ENCODE data around the gene AMBP. TPM values are rescaled to one million over a fixed set of nuclear protein-coding genes. Genes with fewer than 3 reads are reported as not detected.

AMBP gene
- total RNA-seq, 1 donor from 2014 or later: under 0.01 TPM

DNA sequence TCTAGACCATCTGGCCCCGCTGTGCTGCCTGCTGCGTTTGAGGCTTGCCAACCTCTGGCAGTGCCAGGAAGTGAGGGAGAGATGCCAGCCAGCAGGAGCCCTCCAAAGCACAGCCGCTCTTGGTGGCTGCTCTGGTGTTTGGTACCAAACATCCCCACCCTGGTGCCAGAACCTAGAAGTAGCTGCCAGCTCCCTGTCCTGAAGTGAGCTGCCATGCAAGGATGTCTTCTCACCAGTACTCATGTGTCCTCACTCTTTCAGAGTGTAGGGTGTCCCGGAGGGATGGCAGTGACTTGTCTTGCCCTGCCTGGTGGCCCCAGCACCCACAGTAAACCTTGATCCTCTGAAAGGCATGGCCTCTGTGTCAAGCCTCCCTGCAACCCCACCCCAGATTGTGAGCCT lies 43.4 kb downstream of the AMBP start:
- Histone ChIP-seq H3K27ac (ENCODE audit: low read depth, low read length) (no peak overlapping the region), H3K27me3 (ENCODE audit: control insufficient read depth in 3 of 3, insufficient read depth in 3 of 3, low read length in 3 of 3) (no peaks in the 10 kb centered on the region), H3K36me3 (ENCODE audit: control insufficient read depth in 3 of 3, insufficient read depth in 3 of 3, low read length in 3 of 3) (peaks cover 11 to 36% (median 16%) of the 10 kb centered on the region in 3 donors), H3K4me3 (ENCODE audit: low read length in 3 of 3) (no peak overlapping the region), H3K9me3 (ENCODE audit: control insufficient read depth in 3 of 3, low read length in 3 of 3) (no peaks in the 10 kb centered on the region), H3K9ac (ENCODE audit: low read depth in 1 of 3, low read length in 3 of 3) (no peak overlapping the region), H3K4me1 (ENCODE audit: control insufficient read depth in 3 of 3, insufficient read depth in 3 of 3, low read length in 3 of 3) (no peaks in the 10 kb centered on the region)

DNA sequence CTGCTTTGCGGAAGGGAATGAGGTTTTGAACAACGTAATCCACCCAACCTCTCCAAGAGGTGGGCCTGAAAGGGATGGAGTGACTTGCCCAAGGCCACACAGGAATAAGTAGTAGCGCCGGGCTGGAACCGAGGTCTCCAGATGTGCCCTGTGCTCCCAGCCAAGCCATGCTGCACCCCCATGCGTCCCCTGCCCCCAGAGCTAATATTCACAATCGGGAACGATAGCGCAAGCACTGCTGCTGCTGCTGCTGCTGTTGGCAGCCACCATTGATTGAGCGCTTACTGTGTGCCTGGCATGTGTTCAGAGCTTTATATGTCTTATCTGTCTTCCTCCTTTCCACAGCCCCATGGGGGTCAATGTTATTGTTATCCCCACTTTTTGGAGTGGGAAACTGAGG lies 43.9 kb downstream of the AMBP start:
- no peak overlapping the region for H3K27ac ChIP-seq (ENCODE audit: low read depth, low read length)
- peaks cover 9 to 37% (median 16%) of the 10 kb centered on the region in 3 donors for H3K36me3 ChIP-seq (ENCODE audit: control insufficient read depth in 3 of 3, insufficient read depth in 3 of 3, low read length in 3 of 3)
- no peak overlapping the region for H3K4me3 ChIP-seq (ENCODE audit: low read length in 3 of 3)
- H3K4me1 ChIP-seq (ENCODE audit: control insufficient read depth in 3 of 3, insufficient read depth in 3 of 3, low read length in 3 of 3): no peaks in the 10 kb centered on the region
- H3K9ac ChIP-seq (ENCODE audit: low read depth in 1 of 3, low read length in 3 of 3): no peak overlapping the region
- H3K9me3 ChIP-seq (ENCODE audit: control insufficient read depth in 3 of 3, low read length in 3 of 3): no peaks in the 10 kb centered on the region
- no peaks in the 10 kb centered on the region for H3K27me3 ChIP-seq (ENCODE audit: control insufficient read depth in 3 of 3, insufficient read depth in 3 of 3, low read length in 3 of 3)

DNA sequence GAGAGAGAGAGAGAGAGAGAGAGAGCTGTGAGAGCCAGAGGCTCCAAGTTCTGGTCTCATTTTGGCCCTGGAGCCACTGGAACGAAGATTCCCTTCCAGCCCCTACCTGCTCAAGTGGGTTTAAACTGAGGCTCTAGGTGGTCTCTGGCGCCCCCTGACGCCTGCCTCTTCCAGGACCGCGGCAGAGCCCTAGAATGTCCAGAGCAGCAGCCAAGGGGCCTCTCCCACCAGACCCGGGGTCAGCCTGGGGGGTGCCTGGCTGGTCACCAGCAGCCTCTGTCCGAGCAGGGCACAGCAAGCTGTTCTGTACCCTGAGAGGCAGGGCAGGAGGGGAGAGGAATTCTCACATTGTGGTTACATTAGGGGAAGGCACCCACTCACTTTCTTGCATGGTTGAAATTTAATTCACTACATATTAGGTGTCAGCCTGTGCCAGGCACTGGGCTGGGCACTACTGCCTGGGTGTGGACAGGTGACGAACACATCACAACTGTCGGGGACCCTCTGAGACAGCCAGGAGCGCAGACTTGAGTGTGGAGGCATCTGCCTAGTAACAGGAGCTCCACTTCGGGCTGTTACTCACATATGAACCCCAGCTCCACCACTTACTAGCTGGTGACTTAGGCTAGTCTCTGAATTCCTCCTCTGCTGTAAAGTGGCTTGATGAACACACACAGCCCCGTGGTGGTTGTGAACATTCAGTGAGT lies 44.5 kb downstream of the AMBP start:
- no peak overlapping the region for H3K27ac ChIP-seq (ENCODE audit: low read depth, low read length)
- no peak overlapping the region for H3K9ac ChIP-seq (ENCODE audit: low read depth in 1 of 3, low read length in 3 of 3)
- no peak overlapping the region for H3K4me3 ChIP-seq (ENCODE audit: low read length in 3 of 3)
- peaks cover 11 to 38% (median 16%) of the 10 kb centered on the region in 3 donors for H3K36me3 ChIP-seq (ENCODE audit: control insufficient read depth in 3 of 3, insufficient read depth in 3 of 3, low read length in 3 of 3)
- H3K4me1 ChIP-seq (ENCODE audit: control insufficient read depth in 3 of 3, insufficient read depth in 3 of 3, low read length in 3 of 3): no peaks in the 10 kb centered on the region
- H3K27me3 ChIP-seq (ENCODE audit: control insufficient read depth in 3 of 3, insufficient read depth in 3 of 3, low read length in 3 of 3): no peaks in the 10 kb centered on the region
- H3K9me3 ChIP-seq (ENCODE audit: control insufficient read depth in 3 of 3, low read length in 3 of 3): no peaks in the 10 kb centered on the region

DNA sequence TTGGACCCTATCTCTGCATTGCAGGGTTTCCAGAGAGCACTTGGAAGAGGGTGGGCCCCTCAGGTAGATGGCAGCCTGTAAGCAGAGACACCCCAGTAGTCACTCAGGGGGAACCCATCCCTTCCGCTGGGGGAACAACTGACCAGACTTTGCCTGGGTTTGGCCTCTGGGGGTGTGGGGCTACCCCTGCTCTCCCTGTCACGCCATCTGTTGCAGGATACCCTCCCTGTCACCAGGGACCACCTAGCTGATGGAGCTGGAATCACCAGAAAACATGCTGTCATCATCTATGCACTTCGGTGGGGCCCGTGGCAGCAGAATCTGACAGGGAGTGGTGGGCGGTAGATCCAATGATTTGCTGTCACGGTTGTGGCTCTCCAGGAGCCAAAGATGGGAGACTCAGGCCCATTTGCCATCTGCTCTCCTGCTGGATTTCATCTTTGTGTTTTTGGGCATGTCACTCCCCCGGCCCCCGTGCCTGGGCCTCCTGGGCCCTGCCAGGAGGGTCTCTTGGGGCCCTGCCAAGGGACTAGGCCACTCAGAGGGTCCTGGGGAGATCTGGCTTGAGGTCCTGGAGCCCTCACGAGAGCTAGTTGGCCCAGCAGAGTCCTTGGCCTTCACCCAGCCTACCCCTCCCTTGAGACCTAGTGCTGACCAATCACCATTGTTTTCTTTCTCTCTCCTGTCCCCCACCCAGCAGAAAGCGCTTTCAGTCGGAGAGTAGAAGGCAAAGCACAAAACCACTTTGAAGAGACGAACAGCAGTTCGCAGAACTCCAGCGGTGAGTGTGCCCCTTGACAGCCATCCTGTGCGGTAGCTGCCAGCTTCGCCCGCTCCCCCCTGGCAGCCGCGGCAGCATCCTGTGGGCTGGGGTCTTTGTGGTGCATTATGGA lies 45.9 kb downstream of the AMBP start:
- Histone ChIP-seq H3K36me3 (ENCODE audit: control insufficient read depth in 3 of 3, insufficient read depth in 3 of 3, low read length in 3 of 3) (peaks cover 9 to 30% (median 13%) of the 10 kb centered on the region in 3 donors), H3K4me1 (ENCODE audit: control insufficient read depth in 3 of 3, insufficient read depth in 3 of 3, low read length in 3 of 3) (no peaks in the 10 kb centered on the region), H3K27me3 (ENCODE audit: control insufficient read depth in 3 of 3, insufficient read depth in 3 of 3, low read length in 3 of 3) (no peaks in the 10 kb centered on the region), H3K4me3 (ENCODE audit: low read length in 3 of 3) (no peak overlapping the region), H3K9ac (ENCODE audit: low read depth in 1 of 3, low read length in 3 of 3) (no peak overlapping the region), H3K27ac (ENCODE audit: low read depth, low read length) (no peak overlapping the region), H3K9me3 (ENCODE audit: control insufficient read depth in 3 of 3, low read length in 3 of 3) (no peaks in the 10 kb centered on the region)

DNA sequence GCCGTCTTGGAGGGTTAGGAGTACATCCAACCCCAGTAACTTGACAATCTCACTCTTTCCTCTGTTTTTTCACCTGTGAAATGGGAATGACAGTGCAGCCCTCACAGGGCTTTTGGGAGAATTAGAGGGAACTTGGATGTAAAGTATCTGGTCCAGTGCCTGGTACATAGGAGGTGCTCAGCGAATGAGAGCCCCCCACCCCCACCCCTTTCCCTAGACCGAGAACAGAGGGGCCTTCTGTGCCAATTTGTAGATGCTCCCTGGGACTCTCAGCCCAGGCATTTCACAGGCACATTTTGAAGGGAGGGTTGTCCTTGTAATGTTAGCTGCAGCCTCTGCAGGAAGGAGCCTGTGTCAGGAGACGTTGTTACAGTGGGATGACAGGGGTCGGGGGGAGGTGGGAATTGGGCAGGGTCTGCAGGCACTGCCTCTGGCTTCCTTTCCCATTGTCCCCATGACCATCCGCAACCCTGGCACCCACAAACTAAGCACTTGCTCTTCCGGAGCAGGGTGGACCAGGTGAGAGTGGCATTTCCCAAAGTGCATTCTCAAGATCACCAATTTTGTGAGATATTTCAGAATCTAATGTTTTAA lies 47.0 kb downstream of the AMBP start:
- Histone ChIP-seq H3K4me1 (ENCODE audit: control insufficient read depth in 3 of 3, insufficient read depth in 3 of 3, low read length in 3 of 3) (no peaks in the 10 kb centered on the region), H3K4me3 (ENCODE audit: low read length in 3 of 3) (no peak overlapping the region), H3K27ac (ENCODE audit: low read depth, low read length) (no peak overlapping the region), H3K9me3 (ENCODE audit: control insufficient read depth in 3 of 3, low read length in 3 of 3) (no peaks in the 10 kb centered on the region), H3K36me3 (ENCODE audit: control insufficient read depth in 3 of 3, insufficient read depth in 3 of 3, low read length in 3 of 3) (peaks cover 4 to 26% (median 6%) of the 10 kb centered on the region in 3 donors), H3K27me3 (ENCODE audit: control insufficient read depth in 3 of 3, insufficient read depth in 3 of 3, low read length in 3 of 3) (no peaks in the 10 kb centered on the region), H3K9ac (ENCODE audit: low read depth in 1 of 3, low read length in 3 of 3) (no peak overlapping the region)

GRCh38 chr9:114030364-114030763 lies 47.7 kb downstream of the AMBP start:
- H3K4me1 ChIP-seq (ENCODE audit: control insufficient read depth in 3 of 3, insufficient read depth in 3 of 3, low read length in 3 of 3): no peaks in the 10 kb centered on the region
- H3K9ac ChIP-seq (ENCODE audit: low read depth in 1 of 3, low read length in 3 of 3): no peak overlapping the region
- H3K27ac ChIP-seq (ENCODE audit: low read depth, low read length): no peak overlapping the region
- peaks cover 0 to 26% (median 6%) of the 10 kb centered on the region in 3 donors for H3K36me3 ChIP-seq (ENCODE audit: control insufficient read depth in 3 of 3, insufficient read depth in 3 of 3, low read length in 3 of 3)
- no peak overlapping the region for H3K4me3 ChIP-seq (ENCODE audit: low read length in 3 of 3)
- no peaks in the 10 kb centered on the region for H3K9me3 ChIP-seq (ENCODE audit: control insufficient read depth in 3 of 3, low read length in 3 of 3)
- H3K27me3 ChIP-seq (ENCODE audit: control insufficient read depth in 3 of 3, insufficient read depth in 3 of 3, low read length in 3 of 3): no peaks in the 10 kb centered on the region

GRCh38 chr9:114029311-114030170 lies 48.6 kb downstream of the AMBP start:
- H3K9ac ChIP-seq (ENCODE audit: low read depth in 1 of 3, low read length in 3 of 3): no peak overlapping the region

DNA sequence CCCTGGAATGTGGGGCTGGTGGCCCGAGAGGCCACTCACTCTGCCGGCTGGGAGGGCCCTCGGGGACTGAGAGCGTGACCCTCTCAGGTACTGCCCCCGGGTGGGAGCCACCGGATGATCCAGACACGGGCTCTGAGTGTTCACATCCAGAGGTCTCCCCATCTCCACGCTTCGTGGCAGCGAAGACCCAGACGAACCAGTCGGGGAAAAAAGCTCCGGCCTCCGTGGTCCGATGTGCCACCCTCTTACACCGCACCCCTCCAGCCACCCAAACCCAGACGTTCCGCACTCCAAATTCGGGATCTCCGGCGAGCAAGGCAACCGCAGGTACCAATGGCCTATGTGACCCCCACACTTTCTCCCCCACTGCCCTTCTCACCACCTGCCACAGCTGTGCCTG lies 49.5 kb downstream of the AMBP start:
- Histone ChIP-seq H3K4me1 (ENCODE audit: control insufficient read depth in 3 of 3, insufficient read depth in 3 of 3, low read length in 3 of 3) (no peaks in the 10 kb centered on the region), H3K27ac (ENCODE audit: low read depth, low read length) (no peak overlapping the region), H3K36me3 (ENCODE audit: control insufficient read depth in 3 of 3, insufficient read depth in 3 of 3, low read length in 3 of 3) (peaks cover 0 to 33% (median 6%) of the 10 kb centered on the region in 3 donors), H3K9ac (ENCODE audit: low read depth in 1 of 3, low read length in 3 of 3) (no peak overlapping the region), H3K9me3 (ENCODE audit: control insufficient read depth in 3 of 3, low read length in 3 of 3) (no peaks in the 10 kb centered on the region), H3K27me3 (ENCODE audit: control insufficient read depth in 3 of 3, insufficient read depth in 3 of 3, low read length in 3 of 3) (no peaks in the 10 kb centered on the region), H3K4me3 (ENCODE audit: low read length in 3 of 3) (no peak overlapping the region)

More at GRCh38 chr9:114029311-114030170, 48.6 kb downstream of the AMBP start:
- Histone ChIP-seq H3K27ac (ENCODE audit: low read depth, low read length) (no peak overlapping the region), H3K4me3 (ENCODE audit: low read length in 3 of 3) (no peak overlapping the region), H3K27me3 (ENCODE audit: control insufficient read depth in 3 of 3, insufficient read depth in 3 of 3, low read length in 3 of 3) (no peaks in the 10 kb centered on the region), H3K9me3 (ENCODE audit: control insufficient read depth in 3 of 3, low read length in 3 of 3) (no peaks in the 10 kb centered on the region), H3K4me1 (ENCODE audit: control insufficient read depth in 3 of 3, insufficient read depth in 3 of 3, low read length in 3 of 3) (no peaks in the 10 kb centered on the region), H3K36me3 (ENCODE audit: control insufficient read depth in 3 of 3, insufficient read depth in 3 of 3, low read length in 3 of 3) (peaks cover 0 to 33% (median 6%) of the 10 kb centered on the region in 3 donors)

DNA sequence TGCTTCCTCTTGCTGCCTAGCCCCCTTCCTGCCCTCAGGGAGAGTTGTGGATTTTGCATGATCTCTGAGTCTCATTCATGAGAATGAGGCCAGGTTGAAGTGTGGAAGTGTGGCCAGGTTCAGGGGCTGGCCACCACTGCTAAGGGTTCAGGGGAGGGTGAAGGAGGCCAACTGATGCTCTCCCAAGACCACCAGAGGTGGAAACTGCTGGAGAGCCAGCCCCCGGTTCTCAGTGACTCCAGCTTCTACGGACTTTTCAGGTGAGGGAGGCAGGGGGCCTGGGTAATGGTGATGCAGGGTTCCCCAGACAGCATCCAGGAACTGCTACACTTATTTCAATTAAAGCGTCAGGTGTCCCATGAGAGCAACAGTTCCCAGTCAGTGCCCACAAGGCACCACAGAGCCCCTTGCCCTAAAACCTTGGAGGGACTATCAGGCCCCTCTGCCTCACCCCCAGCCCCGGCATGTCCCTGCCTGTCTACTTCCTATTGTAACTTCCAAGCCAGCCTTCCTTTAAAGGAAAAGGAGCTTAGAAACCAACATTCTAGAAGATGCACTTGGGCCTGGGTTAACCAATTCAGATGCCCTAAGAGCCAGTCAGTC lies 50.1 kb downstream of the AMBP start:
- Histone ChIP-seq H3K36me3 (ENCODE audit: control insufficient read depth in 3 of 3, insufficient read depth in 3 of 3, low read length in 3 of 3) (peaks cover 0 to 32% (median 6%) of the 10 kb centered on the region in 3 donors), H3K27me3 (ENCODE audit: control insufficient read depth in 3 of 3, insufficient read depth in 3 of 3, low read length in 3 of 3) (no peaks in the 10 kb centered on the region), H3K27ac (ENCODE audit: low read depth, low read length) (no peak overlapping the region), H3K4me1 (ENCODE audit: control insufficient read depth in 3 of 3, insufficient read depth in 3 of 3, low read length in 3 of 3) (no peaks in the 10 kb centered on the region), H3K4me3 (ENCODE audit: low read length in 3 of 3) (no peak overlapping the region), H3K9me3 (ENCODE audit: control insufficient read depth in 3 of 3, low read length in 3 of 3) (peaks cover 0 to under 1% (median 0%) of the 10 kb centered on the region in 3 donors), H3K9ac (ENCODE audit: low read depth in 1 of 3, low read length in 3 of 3) (no peak overlapping the region)

Data from skeletal muscle tissue (tissue), 4 donors.